HG03108 (cell line): ENCODE data around the gene SLC6A3.

Experiments used
- ATAC-seq: cut with Tn5 transposase; IDR thresholded peaks from one replicate; pipeline ENCODE4 v1.9.1; 2021; ENCODE audit warnings: moderate library complexity; ENCODE audit not compliant: unreplicated experiment

SLC6A3 gene

DNA sequence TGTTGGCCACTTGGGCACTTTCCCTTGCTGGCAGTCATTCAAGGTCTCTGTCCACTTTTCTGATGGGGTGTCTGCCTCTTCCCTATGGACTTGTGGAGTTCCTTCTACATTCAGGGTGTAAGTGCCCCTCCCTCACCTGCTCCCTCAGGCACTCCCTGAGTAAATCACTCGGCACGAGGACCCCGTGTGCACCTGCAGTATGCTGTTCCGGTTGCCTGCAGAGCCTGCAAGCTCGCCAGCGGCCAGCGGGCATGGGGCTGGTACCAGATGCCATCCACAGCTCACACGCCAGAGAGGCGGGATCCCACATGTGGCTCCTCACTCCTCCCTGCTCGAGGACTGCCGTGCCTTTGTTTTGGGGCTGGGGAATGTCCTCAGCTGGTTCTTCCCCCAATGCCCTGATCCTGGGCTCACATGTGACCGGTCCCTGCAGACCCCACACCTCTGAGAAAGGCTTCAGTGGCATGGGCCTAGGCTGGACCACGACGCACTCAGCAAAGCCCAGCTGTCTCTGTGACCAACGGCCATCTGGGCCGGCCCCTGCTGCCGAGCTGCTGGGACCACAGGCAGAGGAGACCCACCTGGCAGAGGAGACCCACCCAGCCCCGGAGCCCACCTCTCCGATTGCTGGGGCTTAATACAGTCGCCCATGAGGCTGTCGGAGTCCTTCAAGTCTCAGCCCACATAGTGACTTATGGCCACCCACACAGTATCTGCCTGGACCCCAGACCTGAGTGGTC, 54.2 kb downstream of the SLC6A3 start:
- ATAC-seq = no peak

DNA sequence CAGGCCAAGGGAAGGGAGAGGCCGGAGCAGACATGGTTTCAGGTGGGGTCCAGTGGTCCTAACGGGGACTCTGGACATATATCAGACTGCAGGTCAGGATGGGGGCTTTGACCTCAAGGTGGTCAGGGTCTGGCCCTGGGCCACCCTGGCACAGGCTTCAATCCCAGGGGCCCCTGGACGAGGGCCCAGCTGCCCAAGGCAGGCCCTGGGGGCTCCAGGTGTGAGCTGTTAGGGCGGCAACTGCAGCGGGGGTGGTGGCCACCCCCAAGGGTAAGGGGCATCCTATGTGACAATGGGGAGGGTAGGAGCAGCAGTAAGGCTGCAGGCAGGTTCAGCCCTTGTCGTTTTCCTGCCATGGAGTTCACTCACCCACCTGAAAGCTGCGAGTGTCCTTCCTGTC, 54.9 kb downstream of the SLC6A3 start:
- ATAC-seq = no peak

DNA sequence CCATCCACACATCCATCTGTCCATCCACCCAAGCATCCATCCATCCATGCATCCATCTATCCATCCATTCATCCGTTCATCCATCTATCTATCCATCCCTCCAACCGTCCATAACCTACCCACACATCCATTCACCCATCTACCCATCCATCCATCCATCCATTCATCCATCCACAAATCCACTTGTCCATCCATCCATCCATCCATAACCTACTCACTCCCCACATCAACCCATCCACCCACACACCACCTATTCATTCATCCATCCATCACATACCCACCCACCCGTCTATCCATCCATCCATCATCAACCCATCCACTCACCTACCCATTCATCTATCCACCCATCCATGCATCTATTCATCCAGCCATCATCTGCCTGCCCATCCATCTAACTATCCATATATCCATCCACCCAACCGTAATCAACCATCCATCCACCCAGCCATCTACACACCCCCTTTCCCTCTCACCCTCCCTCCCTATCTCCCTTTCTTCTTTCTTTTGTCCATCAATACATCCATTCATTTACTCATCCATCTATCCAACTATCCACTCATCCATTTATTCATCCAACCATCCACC, 56.8 kb downstream of the SLC6A3 start:
- ATAC-seq = no peak

DNA sequence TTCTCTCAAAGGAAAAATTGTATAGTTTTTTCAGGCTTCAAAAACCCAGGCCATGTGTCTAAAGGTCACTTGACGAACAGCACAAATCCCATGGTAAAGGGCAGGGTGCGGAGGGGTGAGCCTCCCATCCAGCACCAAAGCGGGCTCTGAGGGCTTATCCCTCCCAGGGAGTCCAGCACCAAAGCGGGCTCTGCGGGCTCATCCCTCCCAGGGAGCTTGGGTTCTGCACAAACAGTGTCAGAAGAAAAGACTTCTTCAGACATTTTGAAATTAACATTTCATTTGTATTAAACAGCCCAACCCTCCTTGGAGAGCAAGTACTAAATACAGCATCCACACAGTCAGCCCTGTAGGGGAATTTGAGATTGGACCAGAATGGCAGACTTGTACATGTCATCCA, 57.4 kb downstream of the SLC6A3 start:
- no peak for ATAC-seq

DNA sequence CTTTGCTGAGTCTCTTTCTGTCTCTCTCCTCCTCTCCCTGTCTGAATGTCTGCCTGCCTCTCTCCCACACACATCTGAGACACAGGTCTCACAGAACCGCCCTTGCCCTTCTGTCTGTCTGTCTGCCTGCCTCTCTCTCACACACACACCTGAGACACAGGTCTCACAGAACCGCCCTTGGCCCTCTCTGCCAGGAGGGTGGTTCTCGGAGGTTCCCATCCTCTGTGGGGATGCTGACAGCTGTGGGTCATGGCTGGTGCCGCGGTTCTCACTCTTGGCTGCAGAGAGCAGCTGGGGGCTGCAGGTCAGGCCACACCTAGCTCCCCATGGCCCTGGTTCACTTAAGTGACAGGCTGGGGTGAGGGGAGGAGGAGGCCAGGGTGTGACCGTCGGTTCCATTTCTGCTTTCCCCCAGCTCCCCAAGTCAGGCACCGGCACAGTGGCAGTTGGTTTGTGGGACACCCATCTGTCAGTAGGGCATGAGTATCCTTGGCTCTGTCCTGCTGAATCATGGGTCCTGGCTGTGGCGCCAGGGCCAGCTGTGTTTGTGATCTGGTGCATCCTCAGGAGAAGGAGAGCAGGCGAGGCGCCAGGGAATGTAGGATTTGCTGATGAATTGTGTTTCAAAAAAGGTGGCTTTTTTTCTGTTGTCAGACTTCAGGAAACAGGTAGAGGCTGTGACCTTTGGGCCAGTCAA, 58.0 kb downstream of the SLC6A3 start:
- no peak for ATAC-seq

DNA sequence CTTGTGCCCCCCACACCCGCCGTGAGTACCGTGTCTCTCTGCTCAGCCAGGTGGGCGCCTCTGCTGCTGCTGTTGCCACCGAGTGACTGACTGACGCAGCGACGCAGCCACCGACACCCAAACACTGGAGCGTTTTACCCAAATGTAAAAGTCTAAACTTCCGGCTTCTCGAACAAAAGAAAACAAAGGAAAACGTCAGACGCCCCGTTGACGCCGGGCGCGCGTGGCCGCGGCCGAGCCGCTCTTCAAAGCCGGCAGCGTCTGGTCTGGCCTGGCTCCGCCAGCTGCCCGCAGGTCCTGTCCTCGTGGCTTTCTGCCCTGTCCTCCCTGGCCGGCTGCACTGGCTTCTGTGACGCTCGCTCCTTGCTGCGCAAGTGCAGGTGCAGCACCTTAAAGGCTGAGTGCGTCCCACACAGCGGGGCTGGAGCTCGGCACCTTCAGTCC, 58.9 kb downstream of the SLC6A3 start:
- peak; percentile 24 for ATAC-seq

DNA sequence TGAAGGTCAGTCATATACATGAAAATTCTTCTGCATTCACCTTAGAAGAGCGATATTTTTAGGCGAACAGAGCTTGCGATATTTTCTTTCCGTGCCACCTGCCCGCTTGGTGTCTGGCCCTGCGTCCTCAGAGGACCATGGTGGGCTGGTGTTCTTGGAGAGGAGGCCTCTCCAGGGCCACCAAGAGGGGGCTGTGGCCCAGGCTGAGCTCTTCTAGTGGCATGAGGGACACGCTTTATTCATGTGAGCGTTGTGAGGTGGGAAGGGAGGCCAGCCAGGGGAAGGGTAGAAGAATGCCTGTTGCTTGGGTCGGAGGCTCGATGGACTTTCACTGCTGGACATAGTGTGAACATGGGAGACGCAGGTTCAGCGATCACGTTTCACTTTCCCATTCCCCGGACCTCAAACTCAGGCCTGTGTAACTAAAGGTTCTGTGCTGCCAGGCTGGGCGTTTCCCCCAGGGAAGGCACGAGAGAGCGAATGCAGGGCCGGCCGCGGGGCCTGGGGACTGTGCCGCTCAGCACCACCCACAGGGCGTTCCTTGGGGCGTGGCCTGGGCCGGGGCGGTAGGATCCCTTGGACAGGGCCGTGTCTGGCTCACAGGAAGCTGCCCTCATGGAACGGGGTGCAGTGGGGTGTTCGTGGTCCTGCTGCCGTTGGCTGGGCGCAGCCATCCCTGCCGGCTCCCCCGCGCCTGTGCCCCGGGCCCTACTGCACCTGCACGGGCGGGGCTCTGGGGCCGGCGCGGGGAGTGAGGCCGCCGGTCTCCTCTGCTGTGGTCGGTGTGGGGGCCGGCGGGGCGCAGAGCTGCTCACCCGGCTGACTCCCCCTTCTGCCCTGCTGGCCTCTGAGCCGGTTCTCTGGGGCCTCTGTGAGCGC, 59.6 kb downstream of the SLC6A3 start:
- ATAC-seq = peak; percentile 87

DNA sequence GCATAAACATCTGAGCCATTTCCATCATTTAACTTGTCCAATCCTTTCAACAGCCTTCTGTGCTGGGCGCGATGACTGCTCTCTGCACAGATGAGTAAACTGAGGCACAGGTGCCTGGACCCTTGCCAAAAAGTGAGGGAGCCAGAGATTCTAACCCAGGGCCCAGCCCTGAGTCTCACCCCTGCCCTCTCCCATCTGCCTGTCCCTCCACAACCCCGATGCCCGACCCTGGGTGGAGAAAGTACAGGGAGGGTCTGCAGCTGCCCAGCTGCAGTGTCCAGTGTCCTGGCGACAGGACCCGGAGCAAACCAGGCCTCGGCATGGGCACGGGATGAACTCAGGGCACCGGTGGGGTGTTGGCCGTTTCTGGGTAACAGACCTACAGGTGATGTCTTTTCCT, 60.7 kb downstream of the SLC6A3 start:
- no peak for ATAC-seq

DNA sequence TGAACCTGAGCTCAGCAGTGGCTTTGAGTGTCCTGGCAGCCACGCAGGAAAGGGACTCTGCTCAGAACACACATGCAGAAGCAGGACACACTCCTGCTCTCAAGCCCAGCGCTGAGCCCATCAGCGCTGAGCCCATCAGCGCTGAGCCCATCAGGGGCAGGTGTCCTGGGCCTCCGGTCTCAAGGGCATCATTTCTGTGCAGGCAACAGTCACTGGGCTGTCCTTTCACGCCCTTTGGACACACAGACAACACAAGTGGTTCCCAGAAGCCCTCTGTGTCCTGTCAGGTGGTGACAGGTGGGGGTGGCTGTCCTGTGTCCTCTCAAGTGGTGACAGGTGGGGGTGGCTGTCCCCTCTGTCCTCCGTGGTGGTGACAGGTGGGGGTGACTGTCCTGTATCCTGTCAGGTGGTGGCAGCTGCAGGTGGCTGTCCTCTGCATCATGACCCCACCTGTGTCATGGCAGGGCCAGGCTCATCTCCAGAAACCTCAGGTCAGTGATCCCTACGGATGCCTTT, 61.3 kb downstream of the SLC6A3 start:
- ATAC-seq = no peak

DNA sequence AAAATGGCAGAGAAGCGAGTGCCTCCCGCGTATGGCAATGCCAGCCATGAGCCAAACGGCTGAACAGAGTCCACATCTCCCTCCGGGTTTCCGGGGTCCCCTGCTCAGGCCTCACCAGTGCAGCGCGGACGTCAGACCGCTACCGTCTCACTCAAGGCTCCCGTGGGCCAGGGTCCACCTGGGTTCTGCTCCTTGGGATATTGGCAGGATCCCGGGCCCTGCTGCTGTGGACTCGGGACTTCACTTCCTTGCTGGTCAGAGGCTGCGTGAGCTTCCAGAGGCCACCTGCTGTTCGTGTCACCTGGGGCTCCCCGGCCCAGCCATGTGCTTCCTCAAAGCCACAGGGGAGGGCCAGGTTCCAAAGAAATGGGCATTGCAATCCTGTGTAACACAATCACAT, 61.9 kb downstream of the SLC6A3 start:
- ATAC-seq = no peak

DNA sequence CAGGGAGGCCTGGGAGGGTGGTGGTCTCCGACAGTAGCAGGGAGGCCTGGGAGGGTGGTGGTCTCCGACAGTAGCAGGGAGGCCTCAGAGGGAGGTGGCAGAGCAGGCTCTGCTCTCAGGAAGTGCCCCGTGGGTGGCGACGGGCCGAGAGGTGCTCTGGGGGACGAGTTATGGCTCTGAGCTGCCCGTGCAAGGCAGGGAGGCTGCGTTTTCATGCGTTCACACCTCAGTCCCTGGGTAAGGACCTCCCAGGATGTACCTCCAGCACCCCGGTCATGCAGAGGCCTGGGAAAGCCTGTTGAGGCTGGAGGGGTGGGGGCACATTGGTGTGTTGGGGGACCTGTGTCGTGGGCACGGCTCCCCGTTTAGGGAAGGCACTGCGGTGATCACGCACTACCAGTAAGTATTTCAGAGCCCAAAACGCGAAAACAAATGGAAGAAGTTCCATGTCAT, 63.0 kb downstream of the SLC6A3 start:
- ATAC-seq = no peak

DNA sequence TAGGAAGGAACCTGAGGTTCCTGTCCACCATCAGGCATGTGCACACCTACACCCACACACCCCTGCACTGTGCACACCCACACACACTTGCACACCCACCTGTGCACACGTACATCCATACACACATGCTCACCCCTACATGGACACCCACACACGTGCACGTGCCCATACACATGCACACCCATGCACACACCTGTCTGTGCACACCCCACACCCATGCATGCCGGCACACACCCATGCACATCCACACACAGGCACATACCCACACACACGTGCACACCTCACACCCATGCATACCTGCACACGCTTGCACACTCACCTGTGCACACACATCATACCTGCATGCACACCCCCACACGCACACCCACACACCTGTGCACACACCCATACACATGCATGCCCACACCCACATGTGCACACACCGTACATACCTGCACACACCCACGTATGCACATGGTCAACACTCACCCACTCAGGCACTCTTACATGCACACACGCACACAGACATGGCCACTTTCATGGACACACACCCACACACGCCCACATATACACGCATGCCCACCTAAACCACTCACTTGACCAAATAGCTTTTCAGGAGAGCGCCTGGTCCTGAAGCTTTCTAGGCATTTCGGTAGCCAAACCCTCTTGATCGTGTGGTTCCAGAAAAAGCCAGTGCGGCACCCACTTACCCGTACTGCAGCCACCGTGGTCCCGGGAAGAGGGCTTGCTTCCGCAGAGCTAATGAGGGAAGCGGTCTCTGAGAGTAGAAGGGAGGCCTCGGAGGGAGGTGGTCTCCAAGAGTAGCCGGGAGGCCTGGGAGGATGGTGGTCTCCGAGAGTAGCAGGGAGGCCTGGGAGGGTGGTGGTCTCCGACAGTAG, 63.6 kb downstream of the SLC6A3 start:
- no peak for ATAC-seq

DNA sequence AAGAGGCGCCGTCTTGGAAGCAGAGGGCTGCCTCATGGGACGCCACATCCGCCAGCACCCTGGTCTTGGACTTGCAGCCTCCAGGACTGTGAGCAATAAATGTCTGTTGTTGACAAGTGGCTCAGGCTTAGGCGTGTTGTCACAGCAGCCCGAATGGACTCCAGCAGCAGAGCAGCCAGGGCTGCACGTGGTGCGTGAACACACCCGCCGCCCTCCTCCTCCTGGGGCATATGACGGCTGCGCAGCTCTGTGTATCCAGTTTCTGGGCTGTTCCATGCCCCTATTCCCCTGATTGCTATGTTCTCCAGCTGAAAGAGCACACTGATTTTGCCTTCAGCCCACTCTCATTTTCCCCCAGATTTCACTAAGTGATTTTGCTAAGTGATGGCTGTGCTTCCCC, 64.3 kb downstream of the SLC6A3 start:
- no peak for ATAC-seq

DNA sequence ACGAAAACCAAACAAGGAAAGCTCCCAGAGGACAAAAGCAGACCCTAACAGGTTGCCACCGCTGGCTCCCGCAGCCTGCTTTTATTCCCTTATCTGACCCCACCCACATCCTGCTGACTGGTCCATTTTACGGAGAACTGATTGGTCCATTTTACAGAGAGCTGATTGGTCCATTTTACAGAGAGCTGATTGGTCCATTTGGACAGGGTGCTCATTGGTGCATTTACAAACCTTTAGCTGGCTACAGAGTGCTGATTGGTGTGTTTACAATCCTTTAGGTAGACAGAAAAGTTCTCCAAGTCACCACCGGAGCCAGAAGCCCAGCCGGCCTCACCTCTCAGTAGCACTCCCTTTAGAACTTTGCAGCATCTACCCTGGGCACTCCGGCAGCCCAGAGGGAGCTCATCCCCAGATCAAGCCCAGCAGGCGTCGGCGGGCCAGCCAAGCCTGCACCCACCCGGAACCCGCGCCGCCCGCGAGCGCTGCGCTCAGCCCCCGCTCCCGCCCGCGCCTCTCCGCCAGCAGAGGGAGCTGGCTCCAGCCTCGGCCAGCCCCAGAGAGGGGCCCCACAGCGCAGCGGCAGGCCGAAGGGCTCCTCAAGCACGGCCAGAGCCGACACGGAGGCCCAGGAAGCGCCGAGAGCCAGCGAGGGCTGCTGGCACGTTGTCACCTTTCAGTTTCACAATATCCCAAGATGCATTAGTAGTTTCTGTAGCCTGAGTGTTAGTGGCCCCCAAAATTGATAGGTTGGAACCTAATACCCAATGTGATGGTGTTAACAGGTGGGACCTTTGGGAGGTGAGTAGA, 65.0 kb downstream of the SLC6A3 start:
- ATAC-seq = peak; percentile 72

DNA sequence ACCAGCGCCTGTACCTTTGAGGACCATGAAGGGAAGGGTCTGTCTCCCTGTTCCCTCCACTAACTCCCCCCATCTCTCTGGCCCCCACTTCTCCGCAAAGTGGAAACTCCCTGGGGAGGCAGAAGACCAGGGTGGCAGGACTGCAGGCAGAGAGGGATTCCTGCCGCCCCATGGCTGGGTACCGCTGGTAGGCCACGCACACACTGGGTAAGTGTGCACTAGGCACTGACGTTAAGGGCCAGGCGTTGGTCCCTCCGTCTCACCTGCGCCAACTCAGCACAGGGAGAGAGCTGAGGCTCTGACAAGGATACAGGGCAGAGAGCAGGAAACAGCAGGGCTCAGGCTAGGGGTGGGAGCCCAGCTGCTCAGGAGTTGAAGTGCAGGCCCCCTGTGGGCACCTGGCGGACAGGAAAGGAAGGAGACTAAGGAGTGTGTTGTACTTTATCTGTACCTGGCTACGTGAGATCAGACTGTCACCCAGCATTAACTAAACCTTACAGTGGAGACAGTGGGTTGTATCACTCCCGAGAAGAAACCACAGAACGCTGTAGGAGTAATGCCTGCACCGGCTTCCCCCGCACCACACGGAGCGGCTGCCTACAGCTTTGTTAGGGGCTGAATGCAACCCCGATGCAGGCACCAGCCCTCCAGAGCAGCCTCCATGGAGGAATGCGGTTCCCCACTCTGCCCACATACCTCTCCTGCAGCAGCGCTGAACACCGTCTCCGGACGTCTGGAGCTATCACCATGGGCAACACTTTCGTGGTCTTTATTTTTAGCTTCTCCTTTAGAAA, 66.2 kb downstream of the SLC6A3 start:
- no peak for ATAC-seq

DNA sequence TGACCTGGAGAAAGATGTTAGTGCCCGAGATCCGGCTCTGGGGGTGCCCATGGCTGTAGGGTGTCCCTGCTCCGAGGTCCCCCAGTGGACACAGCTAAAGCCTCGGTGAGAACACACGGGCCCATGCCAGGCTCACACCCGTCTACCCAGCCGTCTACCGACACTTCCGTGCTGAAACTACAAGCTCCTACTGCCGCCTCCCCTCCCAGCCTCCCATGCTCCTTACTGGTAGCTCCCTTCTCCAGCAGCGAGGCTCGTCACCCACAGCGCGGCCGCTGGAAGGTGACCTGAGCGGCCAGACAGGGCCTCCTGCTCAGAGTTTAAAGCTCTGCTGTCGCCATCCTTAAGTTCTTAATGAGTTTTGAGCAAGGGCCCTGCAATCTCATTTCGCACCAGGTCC, 67.1 kb downstream of the SLC6A3 start:
- no peak for ATAC-seq

DNA sequence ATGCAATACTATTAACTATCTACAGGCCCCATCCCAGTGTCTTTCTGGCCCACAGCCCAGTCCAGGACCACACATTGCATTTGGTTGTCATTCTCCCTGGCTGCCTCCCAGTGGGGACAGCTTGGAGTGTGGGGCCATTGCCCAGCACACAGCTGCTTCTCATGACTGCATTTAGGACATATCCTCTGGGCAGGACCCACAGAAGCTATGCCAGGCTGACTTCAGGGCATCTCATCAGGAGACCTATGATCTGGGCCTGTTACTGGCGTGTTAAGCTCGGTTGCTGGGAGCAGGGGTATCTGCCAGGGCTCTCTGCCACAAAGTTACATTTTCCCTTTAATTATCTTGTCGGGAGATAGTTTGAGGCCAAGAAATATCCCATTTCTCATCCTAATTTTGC, 68.3 kb downstream of the SLC6A3 start:
- ATAC-seq = no peak
